Transverse colon (tissue), 4 donors: Measurements from ENCODE around the gene CTTN. TPM values are rescaled to one million over a fixed set of nuclear protein-coding genes. Genes with fewer than 3 reads are reported as not detected.

ENCODE experiments used
- DNase-seq: peaks from one replicate; pipeline ENCODE4 v3.0.0-alpha.2; 2019
- H3K27ac ChIP-seq, 4 donors: fragments of 200-600 bp; sonication (generic); 2 replicates each; pipeline ENCODE4 v1.5.1; 2016 to 2018; ENCODE audit warnings: inconsistent platforms in 4 of 4
- H3K27me3 ChIP-seq: fragments of 200-600 bp; sonication (generic); 2 replicates; pipeline ENCODE4 v1.5.1; 2017; ENCODE audit warnings: inconsistent platforms
- H3K36me3 ChIP-seq, 4 donors: fragments of 200-600 bp; sonication (generic); 2 replicates each; pipeline ENCODE4 v1.5.1; 2017 to 2019; ENCODE audit warnings: inconsistent platforms in 4 of 4
- H3K4me1 ChIP-seq, 4 donors: fragments of 200-600 bp; sonication (generic); 2 replicates each; pipeline ENCODE4 v1.5.1; 2017 to 2020; ENCODE audit warnings: inconsistent platforms in 4 of 4
- H3K4me3 ChIP-seq, 4 donors: fragments of 200-600 bp; sonication (generic); 1 replicate in 1 of 4; 2 replicates in 3 of 4; pipeline versions ENCODE4 v1.5.1 to v1.6.1; 2017 to 2019; ENCODE audit warnings: inconsistent platforms in 4 of 4
- H3K9me3 ChIP-seq, 2 donors: fragments of 200-600 bp; sonication (generic); 2 replicates each; pipeline ENCODE4 v1.5.1; 2017 to 2019; ENCODE audit warnings: inconsistent platforms in 2 of 2
- EP300 ChIP-seq: sonication (generic); formaldehyde crosslinking; IDR thresholded peaks from one replicate; pipeline ENCODE4 v1.6.1; 2017; ENCODE audit warnings: antibody characterized with exemption, low read depth
- POLR2A ChIP-seq: fragments of 450-650 bp; IDR thresholded peaks from one replicate; pipeline ENCODE4 v1.6.1; 2016; ENCODE audit warnings: antibody characterized with exemption, mild to moderate bottlenecking, moderate library complexity
- POLR2AphosphoS5 ChIP-seq, 3 donors: sonication (generic); formaldehyde crosslinking; IDR thresholded peaks; one replicate each; pipeline ENCODE4 v1.6.1; 2016; ENCODE audit warnings: antibody characterized with exemption in 3 of 3
- WGBS, 2 donors: methylation state at CpG; one replicate each; pipeline ENCODE4 v1.1.5; 2018; ENCODE audit warnings: low coverage in 1 of 2; 5-methylcytosine and 5-hydroxymethylcytosine counted together
- in situ Hi-C, 4 donors: fragments of 200-750 bp; cut with MboI; loops; one replicate each; pipeline versions ENCODE4 v1.15.0 to v1.15.1; 2017; ENCODE audit warnings: low sequenced_read_pairs in 3 of 4, low pct_ligation_motif_present in 1 of 4, low pct_unique_long_range_greater_than_20kb in 1 of 4
- intact Hi-C: fragments of 100-400 bp; cut with DNase I; formaldehyde crosslinking; loops from one replicate; pipeline ENCODE4 v1.15.1; 2023; ENCODE audit warnings: low total_unique reads
- total RNA-seq, 4 donors: library from RNA; depleted of rRNA; stranded (reverse); fragments of >200 nt; gene quantifications; one replicate each; pipeline ENCODE4 v1.1.0, GENCODE V29; 2016
- TF ChIP-seq, protein P1 (sequence below), 5 experiments: fragments of 200-600 bp in 3 of 5; fragments of 450-650 bp in 2 of 5; sonication (generic) in 3 of 5; IDR thresholded peaks; 1 replicate in 2 of 5; 2 replicates in 3 of 5; pipeline ENCODE4 v1.5.1; 2016 to 2017; ENCODE audit warnings: antibody characterized with exemption in 5 of 5, inconsistent platforms in 3 of 5, mild to moderate bottlenecking in 2 of 5, moderate library complexity in 1 of 5

The CTTN gene
- total RNA-seq, 4 donors from 2014 or later: 203 to 449 (median 365) TPM

GRCh38 chr11:70410276-70411205 is 12.2 kb downstream of the CTTN start:
- H3K27ac ChIP-seq: no peak overlapping the region
- H3K4me1 ChIP-seq: no peaks in the 10 kb centered on the region
- H3K36me3 ChIP-seq: peaks cover 0 to 68% (median 33%) of the 10 kb centered on the region in 4 donors
- in situ Hi-C loops (no loop called here), intact Hi-C loops (no loop called here)
- H3K9me3 ChIP-seq: no peaks in the 10 kb centered on the region
- no peak for DNase-seq
- H3K27me3 ChIP-seq: no peaks in the 10 kb centered on the region
- 85 to 89% methylated on average over 5 to 29 of the region's 29 CpGs for WGBS, 2 donors
- H3K4me3 ChIP-seq: no peak overlapping the region
- TF ChIP-seq, protein P1, sequence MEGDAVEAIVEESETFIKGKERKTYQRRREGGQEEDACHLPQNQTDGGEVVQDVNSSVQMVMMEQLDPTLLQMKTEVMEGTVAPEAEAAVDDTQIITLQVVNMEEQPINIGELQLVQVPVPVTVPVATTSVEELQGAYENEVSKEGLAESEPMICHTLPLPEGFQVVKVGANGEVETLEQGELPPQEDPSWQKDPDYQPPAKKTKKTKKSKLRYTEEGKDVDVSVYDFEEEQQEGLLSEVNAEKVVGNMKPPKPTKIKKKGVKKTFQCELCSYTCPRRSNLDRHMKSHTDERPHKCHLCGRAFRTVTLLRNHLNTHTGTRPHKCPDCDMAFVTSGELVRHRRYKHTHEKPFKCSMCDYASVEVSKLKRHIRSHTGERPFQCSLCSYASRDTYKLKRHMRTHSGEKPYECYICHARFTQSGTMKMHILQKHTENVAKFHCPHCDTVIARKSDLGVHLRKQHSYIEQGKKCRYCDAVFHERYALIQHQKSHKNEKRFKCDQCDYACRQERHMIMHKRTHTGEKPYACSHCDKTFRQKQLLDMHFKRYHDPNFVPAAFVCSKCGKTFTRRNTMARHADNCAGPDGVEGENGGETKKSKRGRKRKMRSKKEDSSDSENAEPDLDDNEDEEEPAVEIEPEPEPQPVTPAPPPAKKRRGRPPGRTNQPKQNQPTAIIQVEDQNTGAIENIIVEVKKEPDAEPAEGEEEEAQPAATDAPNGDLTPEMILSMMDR (IDR thresholded peaks at IDR 0.05): no peak
- no peak for TF ChIP-seq POLR2AphosphoS5 (IDR thresholded peaks at IDR 0.05)
- no peak for TF ChIP-seq EP300
- no peak for TF ChIP-seq POLR2A

- Histone ChIP-seq H3K9me3 (no peaks in the 10 kb centered on the region), H3K36me3 (peaks cover 0 to 77% (median 35%) of the 10 kb centered on the region in 4 donors), H3K4me1 (no peaks in the 10 kb centered on the region), H3K27me3 (no peaks in the 10 kb centered on the region), H3K27ac (no peak overlapping the region), H3K4me3 (no peak overlapping the region)
- no peak for DNase-seq
- WGBS, 2 donors: 94 to 100% methylated on average over 1 to 13 of the region's 15 CpGs
- in situ Hi-C loops: no loop called here
- intact Hi-C loops: no loop called here
- TF ChIP-seq POLR2AphosphoS5 (IDR thresholded peaks at IDR 0.05) (no peak), POLR2A (no peak), EP300 (no peak)
- TF ChIP-seq, protein P1 (IDR thresholded peaks at IDR 0.05): no peak
Observed at GRCh38 chr11:70411713-70412452, 13.6 kb downstream of the CTTN start.

DNA sequence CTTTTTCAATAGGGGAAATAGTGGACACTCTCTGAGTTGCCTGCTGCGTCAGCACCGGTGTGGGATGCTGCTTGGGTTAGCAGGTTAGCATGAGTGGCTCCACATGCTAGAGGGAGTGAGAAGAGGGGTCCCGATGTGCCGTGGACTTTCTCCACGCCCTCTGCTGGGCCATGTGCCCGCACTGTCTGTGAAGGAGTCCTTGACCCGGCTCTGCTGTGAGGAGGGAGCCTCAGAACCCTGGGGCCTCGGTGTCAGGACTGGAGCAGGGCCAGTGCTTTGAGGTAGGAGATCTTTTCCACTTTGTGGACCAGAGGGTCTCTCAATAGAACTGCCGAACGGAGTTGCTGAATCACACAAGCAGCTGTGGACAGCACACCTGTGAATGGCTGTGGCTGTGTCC is 14.8 kb downstream of the CTTN start:
- WGBS, 2 donors: 89% methylated on average over 10 of the region's 10 CpGs; no CpG with 5 or more reads in 1 of the 2 donors
- intact Hi-C loops: no loop called here
- Histone ChIP-seq H3K36me3 (peaks cover 0 to 71% (median 34%) of the 10 kb centered on the region in 4 donors), H3K9me3 (no peaks in the 10 kb centered on the region), H3K27ac (no peak overlapping the region), H3K4me1 (no peaks in the 10 kb centered on the region), H3K27me3 (no peaks in the 10 kb centered on the region), H3K4me3 (no peak overlapping the region)
- DNase-seq: no peak
- in situ Hi-C loops: no loop called here
- TF ChIP-seq POLR2A: no peak

DNA sequence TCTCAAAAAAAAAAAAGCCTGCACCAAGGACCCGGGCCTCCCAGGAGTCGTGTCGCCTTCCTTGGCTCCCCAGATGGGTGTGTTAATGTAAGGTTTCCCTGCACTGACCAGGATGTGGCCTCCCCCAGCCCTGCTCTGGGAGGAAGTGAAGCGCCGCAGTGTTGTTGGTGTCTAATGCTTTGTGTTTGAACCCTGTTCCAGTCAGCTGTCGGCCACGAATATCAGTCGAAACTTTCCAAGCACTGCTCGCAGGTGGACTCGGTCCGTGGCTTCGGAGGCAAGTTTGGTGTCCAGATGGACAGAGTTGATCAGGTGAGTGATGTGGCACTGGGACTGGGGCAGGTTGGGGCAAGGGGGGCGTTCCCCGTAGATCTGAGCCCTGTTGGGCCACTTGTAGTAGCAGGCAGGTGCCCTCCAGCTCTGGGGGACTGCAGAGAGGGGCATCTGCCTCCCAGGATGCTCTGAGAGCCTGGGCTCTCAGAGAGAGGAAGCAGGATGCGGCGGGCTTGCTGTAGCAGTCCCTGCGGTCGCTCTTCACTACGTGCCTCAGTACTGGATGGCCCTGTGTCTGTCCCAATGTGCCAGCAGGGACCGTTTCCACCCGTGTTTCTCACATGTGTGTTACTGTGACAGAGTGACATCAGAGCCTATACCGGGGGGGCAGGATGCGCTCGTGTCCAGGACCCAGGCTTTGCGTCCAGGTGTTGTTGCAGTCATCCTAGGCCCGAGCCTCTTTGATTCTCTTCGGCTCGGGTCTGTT is 16.2 kb downstream of the CTTN start:
- in situ Hi-C loops (no loop called here), intact Hi-C loops (no loop called here)
- H3K27me3 ChIP-seq: no peaks in the 10 kb centered on the region
- H3K9me3 ChIP-seq: no peaks in the 10 kb centered on the region
- TF ChIP-seq, protein P1 (IDR thresholded peaks at IDR 0.05): no peak
- TF ChIP-seq POLR2A (no peak), POLR2AphosphoS5 (IDR thresholded peaks at IDR 0.05) (no peak)
- H3K27ac ChIP-seq: no peak overlapping the region
- WGBS, 2 donors: 95% methylated on average over 28 of the region's 28 CpGs; no CpG with 5 or more reads in 1 of the 2 donors
- no peak for DNase-seq
- H3K4me1 ChIP-seq: no peaks in the 10 kb centered on the region
- no peak overlapping the region for H3K4me3 ChIP-seq
- peaks cover 0 to 70% (median 32%) of the 10 kb centered on the region in 4 donors for H3K36me3 ChIP-seq
